Measurements from ENCODE around the gene SEMA3C.

SEMA3C gene

DNA sequence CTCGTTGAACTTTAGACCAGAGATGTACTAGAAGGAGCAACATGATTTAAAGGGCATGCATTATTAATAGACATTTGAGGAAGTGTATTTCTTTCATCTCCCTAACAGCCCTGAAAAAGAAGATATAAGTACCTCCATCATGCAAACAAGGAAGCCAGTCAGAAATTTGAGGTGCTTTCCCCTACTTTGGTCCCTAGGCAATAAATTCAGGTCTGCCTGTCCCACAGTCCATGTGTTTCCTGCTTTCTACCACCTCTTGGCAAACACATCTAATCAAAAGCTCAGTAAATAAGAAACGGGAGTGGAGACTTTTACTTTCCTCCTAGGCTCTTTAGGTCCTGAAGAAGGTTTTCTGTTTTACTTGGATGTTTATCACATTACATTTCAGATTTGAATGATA, 5.2 kb upstream of the SEMA3C start:
- DNase-seq: no peak

DNA sequence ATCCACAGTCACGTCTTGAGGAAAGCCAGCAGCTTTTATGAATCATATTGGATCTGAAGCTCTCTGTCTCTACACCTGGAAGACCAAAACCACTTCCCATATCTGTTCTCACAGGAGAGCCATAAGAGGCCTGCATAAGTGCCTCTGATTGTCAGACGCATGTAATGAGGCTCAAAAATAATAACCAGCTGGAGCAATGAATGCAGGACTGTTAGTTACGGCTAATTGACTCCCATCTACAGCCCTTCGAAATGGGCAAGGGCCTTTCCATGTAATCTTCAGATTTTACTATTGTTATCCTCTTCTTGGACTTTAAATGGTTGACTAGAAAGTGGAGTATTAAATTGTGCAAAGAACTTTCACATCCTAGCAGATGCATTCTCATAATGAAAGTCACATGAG, 4.4 kb upstream of the SEMA3C start:
- peak; percentile 57 for DNase-seq

DNA sequence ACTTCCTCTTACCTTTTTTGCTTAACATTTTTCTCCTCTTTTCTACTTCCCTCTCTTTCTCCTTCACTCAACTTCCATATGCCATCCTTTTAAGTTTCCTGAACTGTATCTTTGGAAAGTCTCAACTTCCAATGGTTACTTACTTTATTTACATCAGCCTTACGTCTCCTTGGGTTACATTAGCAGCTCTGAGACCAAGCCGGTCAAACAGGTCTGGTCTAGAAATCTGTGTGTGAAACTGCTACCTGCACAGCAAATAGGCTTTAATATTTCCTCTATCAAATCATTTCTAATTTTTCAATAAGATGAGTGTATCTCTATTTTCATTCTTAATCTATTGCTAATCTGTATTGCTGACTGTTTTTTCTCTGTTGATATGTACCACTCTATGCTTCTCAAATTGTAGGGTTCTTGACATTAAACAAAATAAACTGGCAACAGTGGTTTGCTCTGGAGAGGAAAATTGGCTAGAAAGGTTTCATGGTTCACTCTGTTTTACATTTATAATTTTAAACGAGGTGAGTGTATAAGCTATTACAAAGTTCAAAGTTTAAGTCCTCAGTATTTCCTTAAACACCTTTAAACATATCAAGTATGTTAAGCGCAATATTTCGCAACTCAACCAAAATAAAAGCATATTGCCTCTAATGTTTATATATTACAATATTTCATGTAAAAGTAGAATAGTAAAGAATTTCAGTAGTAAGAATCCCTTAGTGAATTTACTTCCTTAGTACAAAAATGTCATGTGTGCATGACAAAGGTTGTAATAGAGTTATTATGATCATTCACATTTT, 3.6 kb upstream of the SEMA3C start:
- DNase-seq: no peak

DNA sequence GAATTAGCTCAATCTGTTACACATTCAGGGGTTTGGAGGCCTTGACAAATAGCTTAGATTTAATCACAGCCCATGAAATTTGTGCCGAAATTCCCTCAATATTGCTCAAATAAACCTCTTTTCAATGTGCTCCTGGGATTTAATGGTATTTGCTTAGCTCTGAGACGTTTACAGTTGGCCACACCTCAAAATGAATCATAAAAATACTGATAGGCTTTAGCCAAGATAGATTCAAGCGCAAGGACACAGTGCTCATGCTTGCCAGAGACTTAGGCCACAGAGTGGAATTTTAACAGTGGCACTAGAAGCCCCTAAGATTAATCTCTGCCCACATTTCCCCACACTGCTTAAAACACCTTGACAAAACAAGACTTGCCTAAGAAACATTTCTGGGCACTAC, 2.3 kb upstream of the SEMA3C start:
- DNase-seq: no peak

DNA sequence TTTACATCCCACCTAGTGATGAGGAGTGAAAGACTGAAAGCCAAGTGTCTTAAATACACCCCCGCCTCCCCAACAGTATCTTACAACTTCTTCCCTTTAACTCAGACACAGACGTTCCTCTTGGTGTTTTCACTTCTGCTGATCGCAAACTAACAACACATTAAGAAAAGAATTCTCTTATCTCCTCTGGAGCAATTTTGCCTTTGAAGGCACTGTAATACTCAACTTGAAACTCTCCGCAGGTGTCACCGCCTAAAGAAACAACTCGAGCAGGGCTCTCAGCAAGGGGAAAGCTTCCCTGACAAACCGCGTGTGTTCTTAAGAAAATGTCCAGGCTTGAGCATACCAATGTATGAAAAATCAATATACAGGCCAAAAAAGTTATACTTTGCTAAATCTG, 452 bp downstream of the SEMA3C start:
- no peak for DNase-seq

DNA sequence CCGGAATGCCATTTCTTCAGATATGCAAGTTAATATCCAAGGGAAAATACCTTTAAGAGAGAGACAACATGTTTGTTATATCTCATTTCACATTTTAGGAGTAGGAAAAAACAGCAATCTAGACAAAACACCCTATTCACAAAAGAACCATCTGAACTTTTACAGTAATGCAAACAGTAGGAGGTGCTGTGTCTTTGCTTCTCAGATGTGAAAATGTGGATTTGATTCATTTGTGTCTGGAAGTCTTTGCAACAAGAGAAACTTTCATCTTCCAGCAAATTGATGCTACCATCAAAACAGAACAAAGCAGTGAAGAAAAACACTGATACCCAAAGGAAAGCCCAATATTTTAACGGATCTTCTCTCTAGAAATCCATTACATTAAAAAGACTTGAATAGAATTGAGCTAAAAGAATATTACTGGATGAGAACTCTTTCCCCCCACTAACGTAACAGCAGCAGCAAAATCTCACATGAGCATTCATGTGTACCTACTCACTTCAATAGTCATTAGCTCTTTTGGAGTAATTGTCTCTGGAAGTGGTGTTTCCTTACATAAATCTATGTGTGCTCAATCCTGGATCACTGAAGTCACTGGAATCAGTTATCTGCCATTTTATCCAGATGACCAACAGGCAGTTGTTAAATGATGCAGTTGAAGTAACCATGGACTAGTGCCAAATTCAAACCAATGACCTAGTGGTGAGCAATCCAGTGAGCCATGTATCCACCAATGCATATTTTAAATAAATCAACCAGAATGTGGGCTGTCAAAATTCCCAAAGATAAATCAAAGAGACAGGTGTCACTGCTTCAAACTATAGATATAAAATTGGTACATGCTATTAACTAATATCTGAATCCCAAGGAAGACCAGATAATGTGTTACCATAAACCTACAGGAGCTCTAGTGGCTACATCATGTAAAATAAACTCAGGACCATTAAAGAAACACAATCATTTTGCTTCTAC, 1.8 kb downstream of the SEMA3C start:
- no peak for DNase-seq

DNA sequence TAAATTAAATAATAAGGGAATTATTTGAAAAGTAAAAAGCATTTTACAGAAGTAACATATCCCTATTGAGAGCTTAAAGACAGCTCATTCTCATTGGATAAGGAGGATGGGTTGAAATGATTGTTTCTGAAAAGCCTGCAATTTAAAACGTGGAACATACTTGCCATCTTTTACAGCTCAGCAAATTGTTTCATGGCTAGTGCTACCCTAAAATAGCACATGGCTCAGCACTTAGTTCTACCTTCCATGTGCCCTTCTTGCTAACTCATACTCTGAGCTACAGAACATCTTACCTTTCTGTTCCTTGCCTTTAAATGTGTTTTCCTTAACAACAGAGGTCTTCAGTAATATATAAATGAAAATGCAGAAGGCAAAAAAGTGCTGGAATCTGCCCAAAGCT, 8.6 kb downstream of the SEMA3C start:
- no peak for DNase-seq

DNA sequence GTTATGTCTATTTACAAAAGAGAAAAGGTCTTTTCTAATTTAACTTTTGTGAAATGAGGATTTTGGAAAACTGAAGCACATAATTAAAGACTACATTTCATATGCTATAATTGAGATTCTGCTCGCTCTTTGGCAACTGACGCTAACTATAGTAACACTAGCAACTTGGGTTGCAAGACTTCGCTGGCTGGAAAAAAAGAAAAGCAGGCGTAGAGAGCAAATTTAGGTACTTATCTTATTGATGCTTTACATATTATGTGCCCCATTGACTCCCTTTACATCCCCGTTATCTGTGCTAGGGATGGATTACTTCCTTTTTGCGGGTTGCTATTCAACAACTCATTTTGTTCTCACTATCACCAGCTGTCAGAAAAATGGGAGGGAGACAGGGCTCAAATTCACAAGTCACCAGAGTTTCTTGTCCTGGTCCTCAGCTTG, 10.5 kb downstream of the SEMA3C start:
- no peak for DNase-seq

DNA sequence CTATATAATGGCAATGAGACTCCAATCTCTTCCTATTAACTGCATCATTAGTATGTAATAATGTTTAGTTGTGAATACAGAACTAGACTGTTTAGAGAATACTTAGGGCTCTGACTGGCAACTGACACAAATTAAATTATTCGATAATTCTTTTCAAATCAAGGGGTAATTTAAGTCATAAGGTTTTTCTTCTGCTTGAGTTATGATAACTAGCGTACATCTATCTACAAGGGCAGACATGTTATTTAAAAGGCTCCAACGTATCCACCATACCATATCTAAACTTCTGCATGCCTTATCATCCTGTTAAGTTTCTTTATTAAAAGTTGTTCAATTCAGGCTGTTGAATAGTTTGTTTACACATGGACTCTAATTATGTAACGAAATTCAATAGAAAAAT, 11.2 kb downstream of the SEMA3C start:
- DNase-seq: no peak

DNA sequence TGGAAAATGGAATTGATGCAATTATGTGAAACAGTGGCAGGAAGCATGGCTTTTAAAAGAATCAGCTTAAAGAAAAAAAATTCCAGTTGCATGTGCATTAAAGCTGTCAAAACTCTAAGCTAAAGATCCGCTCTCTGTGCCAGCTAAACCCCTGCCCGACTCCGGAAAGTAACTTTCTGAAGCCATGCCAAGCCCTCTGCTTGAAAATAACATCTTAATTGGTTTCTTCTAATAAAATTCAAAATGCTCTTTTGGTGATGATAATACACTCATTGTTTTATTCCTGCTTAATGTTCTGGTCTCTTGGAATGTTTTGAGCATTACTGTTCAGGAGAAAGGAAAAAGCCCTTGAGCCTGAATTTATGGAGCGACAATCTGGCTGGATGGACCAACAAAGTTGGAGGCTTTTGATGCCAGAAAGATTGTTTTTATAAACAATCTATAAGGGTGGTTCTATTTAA, 11.7 kb downstream of the SEMA3C start:
- DNase-seq: no peak

DNA sequence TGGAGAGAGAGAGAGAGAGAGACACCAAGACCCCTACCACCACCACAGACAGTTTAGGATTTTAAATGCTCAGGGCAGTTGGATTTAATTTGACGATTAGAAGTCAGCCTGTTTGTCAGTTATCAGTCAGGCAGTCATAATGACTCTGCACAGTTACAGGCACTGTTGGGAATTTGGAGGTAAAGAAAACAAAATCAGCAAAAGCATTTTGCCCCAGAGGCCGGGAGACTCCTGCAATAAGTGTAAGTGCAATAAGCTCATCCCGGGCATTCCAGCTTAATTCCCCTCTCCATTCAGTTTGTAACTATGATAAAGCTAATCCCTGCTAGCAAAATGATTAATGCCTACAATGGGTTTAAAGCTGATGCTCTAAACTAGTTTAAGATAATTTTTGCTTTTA, 13.5 kb downstream of the SEMA3C start:
- no peak for DNase-seq

DNA sequence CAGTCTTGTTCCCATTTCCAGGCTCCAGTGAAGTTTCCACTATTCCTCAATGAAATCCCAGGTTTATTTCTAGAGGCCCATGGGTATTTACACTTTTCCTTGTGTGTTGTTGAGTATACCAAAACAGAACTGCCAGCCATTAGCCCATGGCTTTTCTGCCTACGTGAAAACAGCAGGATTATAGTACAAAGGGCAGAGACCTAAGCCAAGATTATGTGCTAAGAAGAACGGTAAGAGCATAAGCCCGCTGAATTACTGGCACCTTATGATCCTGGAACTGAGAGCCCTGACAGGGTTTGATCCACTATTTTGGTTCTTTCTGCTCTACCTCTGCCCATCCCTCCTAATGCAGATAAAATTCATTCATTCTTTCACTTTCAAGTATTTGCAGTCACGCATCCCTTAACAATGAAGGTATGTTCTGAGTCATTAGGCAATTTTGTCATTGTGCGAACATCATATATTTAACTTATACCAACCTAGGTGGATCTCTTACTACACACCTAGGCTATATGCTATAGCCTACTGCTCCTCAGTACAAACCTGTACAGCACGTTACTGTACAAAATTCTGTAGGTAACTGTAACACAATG, 16.0 kb downstream of the SEMA3C start:
- no peak for DNase-seq

DNA sequence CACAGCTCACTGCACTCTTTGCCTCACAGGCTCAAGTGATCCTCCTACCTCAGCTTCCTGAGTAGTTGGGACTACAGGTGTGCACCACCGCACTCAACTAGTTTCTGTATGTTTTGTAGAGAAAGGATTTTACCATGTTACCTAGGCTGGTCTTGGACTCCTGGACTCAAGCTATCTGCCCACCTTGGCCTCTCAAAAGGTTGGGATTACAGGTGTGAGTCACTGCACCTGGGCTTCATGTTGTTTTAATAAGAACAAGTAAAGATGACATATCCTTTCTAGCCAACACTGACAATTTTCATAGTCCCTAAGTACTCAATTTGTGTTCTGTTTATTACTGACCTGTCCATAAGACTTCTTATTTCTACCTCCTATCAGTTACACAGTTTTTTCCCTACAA, 16.8 kb downstream of the SEMA3C start:
- DNase-seq: no peak

DNA sequence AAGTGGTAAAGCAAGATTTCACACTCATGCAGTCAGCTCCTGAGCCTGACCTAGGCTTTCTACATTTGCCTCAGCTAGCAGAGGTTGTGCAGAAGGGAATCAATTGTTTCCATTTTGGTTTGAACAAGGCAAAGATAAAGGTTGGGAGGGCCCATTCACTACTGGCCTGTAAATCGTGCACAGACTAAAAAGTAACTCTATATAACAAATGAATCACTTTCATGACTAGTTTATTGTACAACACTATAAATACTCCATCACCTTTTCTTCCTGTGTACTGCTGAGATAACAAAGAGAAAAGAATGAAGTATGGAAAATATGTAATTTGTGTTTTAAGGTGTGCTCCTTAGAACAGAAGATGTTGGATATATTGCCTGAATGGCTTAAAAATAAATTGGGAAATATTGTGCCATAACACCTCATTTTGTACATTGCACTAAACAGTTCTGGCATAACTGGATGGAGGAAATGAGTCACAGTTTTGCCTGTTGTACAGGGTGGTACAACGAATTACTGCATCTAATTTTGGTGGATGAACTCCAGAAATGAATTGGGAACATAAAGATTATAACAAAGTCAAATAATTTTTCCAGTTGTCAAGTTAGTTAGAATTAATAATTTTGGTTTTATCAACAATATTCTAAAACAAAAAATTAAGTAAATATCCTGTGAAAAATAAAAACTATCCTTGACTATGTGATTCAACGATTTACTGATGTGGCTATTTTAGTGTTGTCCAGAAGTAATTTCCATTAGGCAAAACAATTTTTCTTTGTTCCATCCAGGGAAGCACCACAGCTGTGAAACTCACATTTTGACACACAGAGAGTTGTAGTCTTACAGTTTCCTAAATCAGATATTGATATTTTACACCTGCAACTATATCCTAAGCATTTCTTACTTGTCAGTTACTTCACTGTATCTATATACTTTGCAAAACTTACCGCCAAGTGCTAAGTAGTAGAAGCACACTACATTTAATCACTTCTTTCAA, 18.0 kb downstream of the SEMA3C start:
- no peak for DNase-seq

DNA sequence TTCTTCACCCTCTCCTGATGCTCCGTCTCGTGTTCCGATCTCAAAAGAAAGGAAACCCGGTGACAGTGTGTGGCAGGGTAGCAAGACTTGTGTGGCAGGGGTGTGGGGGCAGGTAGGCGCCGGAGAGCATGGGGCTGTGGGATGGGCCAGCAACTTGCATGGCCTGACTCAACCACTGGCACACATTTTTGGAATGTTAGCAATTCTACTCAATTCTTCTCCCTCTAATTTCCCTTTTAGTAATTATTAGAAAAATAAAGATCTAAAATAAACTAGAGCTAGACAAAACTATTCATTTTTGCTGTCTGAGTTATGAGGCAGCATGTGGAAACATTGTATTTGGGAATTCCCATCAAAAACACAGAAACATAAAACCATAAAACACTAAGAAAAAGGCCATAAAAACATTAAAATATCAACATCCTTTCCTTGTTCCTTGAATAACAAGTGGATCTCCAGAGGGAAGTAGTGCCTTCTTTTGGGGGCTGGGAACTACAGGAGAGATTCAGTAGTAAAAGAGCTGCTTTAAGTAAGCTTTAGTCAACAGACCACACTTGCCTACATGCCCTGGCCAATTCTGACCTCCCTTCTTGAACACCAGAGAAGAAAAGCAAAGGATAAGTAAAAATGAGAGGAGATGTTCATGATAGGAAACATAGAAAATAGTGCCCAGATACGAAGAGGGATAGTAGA, 21.8 kb downstream of the SEMA3C start:
- no peak for DNase-seq

DNA sequence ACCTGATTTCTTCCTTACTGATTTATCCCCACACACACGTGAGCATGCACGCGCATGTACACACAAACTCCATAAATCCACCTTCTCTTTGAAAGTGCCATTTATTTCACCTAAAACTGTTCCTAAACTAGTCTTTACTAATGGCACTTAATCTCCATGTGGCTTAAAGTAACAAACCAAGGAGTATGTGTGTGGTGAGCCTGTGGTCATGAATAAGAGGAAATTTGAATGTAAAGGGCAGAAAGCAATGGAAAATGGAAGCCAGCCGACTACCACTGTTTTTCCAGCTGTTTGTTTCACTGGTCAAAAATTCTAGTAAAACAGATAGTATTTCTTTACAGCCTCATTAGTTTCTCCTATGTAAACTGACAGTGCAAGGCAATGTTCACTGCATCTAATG, 23.8 kb downstream of the SEMA3C start:
- no peak for DNase-seq

DNA sequence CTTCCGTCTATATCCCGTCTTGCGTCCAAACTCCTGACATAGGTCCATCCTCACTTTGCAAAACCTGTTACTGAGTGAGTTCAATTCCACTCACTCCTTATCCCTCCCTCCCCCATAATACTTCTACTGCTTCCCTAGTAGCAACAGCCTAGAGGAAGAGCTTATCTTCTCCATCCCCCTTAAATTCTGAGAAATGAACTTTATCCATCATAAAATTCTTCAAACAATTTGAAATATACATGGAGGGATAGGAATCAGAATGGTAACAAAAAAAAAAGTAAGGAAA, 27.6 kb downstream of the SEMA3C start:
- no peak for DNase-seq

DNA sequence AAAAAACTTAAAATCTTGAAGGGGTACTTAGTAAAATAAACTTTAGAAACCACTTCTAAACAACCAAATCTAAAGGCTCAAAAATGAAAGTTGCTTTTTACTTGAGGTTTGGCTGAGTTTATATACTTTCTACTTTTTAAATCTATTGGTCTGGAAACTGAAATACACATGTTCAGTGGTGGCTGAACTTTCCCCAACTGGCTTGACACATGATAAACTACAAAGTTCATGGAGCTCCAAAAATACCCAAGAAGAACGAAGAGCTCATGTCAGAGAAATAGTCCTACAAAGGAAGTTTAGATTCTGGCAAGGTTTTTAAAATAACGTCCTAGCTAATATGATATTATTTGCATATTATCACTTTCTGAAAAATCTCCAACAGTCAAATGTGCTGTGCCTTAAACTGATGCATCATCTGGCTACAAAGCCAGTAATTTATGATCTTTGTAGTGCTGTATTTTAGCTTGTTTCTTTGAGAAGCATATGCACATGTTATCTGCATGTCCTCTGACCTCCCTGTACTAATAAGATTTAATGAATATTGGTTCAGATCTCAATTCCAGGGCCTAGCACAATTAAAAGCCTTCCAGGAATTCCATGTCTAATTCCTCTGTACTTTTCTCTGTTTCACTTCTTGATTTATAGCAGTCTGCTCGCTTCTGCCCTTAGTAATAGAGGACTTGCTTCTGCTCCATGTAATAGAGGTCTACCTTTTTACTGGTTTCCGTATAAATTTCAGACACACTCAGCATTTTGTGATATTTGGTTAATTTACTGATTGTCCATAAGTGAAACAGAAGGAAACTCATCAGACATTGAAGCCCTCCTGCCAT, 28.2 kb downstream of the SEMA3C start:
- DNase-seq: no peak

DNA sequence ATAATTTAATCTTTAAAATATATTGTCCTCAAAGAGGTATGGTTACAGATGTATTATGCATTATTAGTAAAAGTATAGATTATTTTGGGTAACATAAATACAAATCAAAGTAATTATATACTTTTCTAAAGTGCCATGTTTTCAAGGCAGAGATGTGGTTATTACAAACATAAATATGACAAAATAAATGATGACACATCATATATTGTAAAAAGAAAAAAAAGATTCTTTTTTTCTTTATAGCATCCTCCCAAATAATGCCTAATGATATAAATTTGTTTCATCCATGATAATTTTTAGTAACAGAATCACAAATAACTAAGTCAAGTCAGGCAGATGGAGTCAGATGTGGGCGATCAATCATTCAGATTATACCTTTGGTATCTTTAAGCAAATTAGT, 29.3 kb downstream of the SEMA3C start:
- no peak for DNase-seq

DNA sequence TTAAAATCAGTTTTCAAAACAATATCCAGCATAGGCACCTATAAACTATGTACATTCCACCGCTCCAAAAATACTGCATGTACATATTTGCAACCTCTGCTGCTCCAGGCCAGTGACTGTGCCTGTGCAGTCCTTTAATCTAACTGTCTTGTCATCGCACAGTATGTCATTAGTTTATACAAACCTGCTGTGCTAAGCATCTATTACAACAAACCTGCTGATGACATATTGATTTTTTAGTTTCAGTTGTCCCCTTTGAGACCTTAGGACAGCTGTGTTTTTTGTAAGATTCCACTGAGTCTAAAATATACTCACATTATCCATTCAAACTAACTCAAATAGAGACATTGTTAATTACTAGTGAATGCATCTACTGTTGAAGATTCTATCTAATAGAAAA, 33.1 kb downstream of the SEMA3C start:
- DNase-seq: no peak

All from NCI-H748 treated with DMSO at 0.1 percent for 48 hours (cell line).